H1 (cell line): ENCODE data around the gene VEPH1. TPM values are rescaled to one million over a fixed set of nuclear protein-coding genes. Genes with fewer than 3 reads are reported as not detected.

Experiments
- CTCF ChIA-PET: fragments of 300-600 bp; sonication (Branson Sonifier 250); formaldehyde crosslinking; loops from one replicate; lab custom pipeline; 2021; ENCODE audit not compliant: partially characterized antibody; lab: Charles Lee
- POLR2A ChIA-PET: fragments of 300-600 bp; sonication (Branson Sonifier 250); formaldehyde crosslinking; loops from one replicate; lab custom pipeline; 2021; ENCODE audit warnings: inconsistent platforms; ENCODE audit not compliant: partially characterized antibody; lab: Charles Lee
- DNase-seq, 2 experiments: peaks; one replicate each; pipeline versions ENCODE4 v3.0.0 to v3.0.0-alpha.2; 2010 to 2022; ENCODE audit warnings: low spot score in 2 of 2, low read depth in 1 of 2, mixed read lengths in 1 of 2
- FAIRE-seq: peaks from 2 replicates; lab custom pipeline; 2011; peaks lifted over from hg19 to GRCh38; lab: Jason Lieb, UNC
- H2AFZ ChIP-seq: 2 replicates; pipeline ENCODE4 v1.8.1; 2012; ENCODE audit warnings: low read length, inconsistent platforms
- H2AK5ac ChIP-seq: 2 replicates; pipeline ENCODE4 v1.6.1; 2013; ENCODE audit warnings: low read depth, low read length
- H2BK120ac ChIP-seq: replicated peaks from 2 replicates; pipeline ENCODE3; 2013; ENCODE audit warnings: low read depth, low read length, inconsistent platforms
- H2BK12ac ChIP-seq: 2 replicates; pipeline ENCODE4 v1.6.1; 2013; ENCODE audit warnings: low read depth, low read length
- H2BK15ac ChIP-seq: 2 replicates; pipeline ENCODE4 v1.6.1; 2013; ENCODE audit warnings: low read length
- H2BK20ac ChIP-seq: 2 replicates; pipeline ENCODE4 v1.6.1; 2013; ENCODE audit warnings: low read length
- H2BK5ac ChIP-seq: 2 replicates; pipeline ENCODE4 v1.6.1; 2013; ENCODE audit warnings: low read depth, low read length
- H3K14ac ChIP-seq: 2 replicates; pipeline ENCODE4 v1.6.1; 2013; ENCODE audit warnings: inconsistent platforms; ENCODE audit not compliant: insufficient read length
- H3K18ac ChIP-seq: 2 replicates; pipeline ENCODE4 v1.6.1; 2013; ENCODE audit warnings: low read length; ENCODE audit errors: extremely low read depth
- H3K23ac ChIP-seq: 2 replicates; pipeline ENCODE4 v1.6.1; 2013; ENCODE audit warnings: inconsistent platforms; ENCODE audit not compliant: insufficient read length
- H3K23me2 ChIP-seq: 2 replicates; pipeline ENCODE4 v1.6.1; 2013; ENCODE audit warnings: low read depth, low read length
- H3K27ac ChIP-seq: 2 replicates; pipeline ENCODE4 v1.6.1; 2011; ENCODE audit warnings: low read depth, low read length, inconsistent platforms
- H3K27me3 ChIP-seq, 4 experiments: replicated peaks in 1 of 4; 1 replicate in 1 of 4; 2 replicates in 3 of 4; pipeline versions ENCODE4 v1.6.1 to v1.8.1; 2011 to 2013; ENCODE audit warnings: low read length in 3 of 4, mild to moderate bottlenecking in 3 of 4, inconsistent platforms in 2 of 4, mixed read lengths in 2 of 4, moderate library complexity in 1 of 4; ENCODE audit not compliant: control insufficient read depth in 3 of 4, insufficient read depth in 3 of 4; ENCODE audit errors: extremely low read depth in 1 of 4
- H3K36me3 ChIP-seq, 4 experiments: 2 replicates each; pipeline versions ENCODE4 v1.6.1 to v1.8.1; 2011 to 2013; ENCODE audit warnings: mild to moderate bottlenecking in 4 of 4, low read length in 3 of 4, moderate library complexity in 2 of 4, control low read depth in 1 of 4, inconsistent platforms in 1 of 4; ENCODE audit not compliant: insufficient read depth in 4 of 4, control insufficient read depth in 2 of 4
- H3K4ac ChIP-seq: replicated peaks from 2 replicates; pipeline ENCODE3; 2013; ENCODE audit warnings: low read length, low read depth, mixed read lengths, inconsistent platforms; ENCODE audit not compliant: insufficient read length
- H3K4me1 ChIP-seq, 4 experiments: replicated peaks in 1 of 4; 1 replicate in 1 of 4; 2 replicates in 3 of 4; pipeline versions ENCODE4 v1.6.1 to v1.8.1; 2011 to 2013; ENCODE audit warnings: low read length in 3 of 4, inconsistent platforms in 2 of 4, mixed read lengths in 1 of 4; ENCODE audit not compliant: insufficient read depth in 4 of 4, control insufficient read depth in 3 of 4
- H3K4me2 ChIP-seq, 2 experiments: 2 replicates each; pipeline versions ENCODE4 v1.6.1 to v1.8.1; 2011 to 2013; ENCODE audit warnings: low read depth in 2 of 2, low read length in 2 of 2, control low read depth in 1 of 2, inconsistent platforms in 1 of 2, mild to moderate bottlenecking in 1 of 2; ENCODE audit not compliant: insufficient read depth in 1 of 2
- H3K4me3 ChIP-seq, 4 experiments: fragments of 200-600, 300-600 bp in 1 of 4; sonication (generic), shearing (Covaris generic), sonication (Bioruptor Twin) in 1 of 4; 2 replicates each; pipeline versions ENCODE4 v1.5.1 to v1.8.1; 2011 to 2016; ENCODE audit warnings: low read length in 4 of 4, low read depth in 3 of 4, control low read depth in 2 of 4, inconsistent platforms in 2 of 4, mild to moderate bottlenecking in 2 of 4, mixed read lengths in 1 of 4, moderate library complexity in 1 of 4; ENCODE audit not compliant: insufficient read depth in 2 of 4; ENCODE audit errors: extremely low read depth in 1 of 4
- H3K56ac ChIP-seq: replicated peaks from 2 replicates; pipeline ENCODE3; 2013; ENCODE audit warnings: low read depth, mild to moderate bottlenecking, mixed read lengths, low read length, inconsistent platforms; ENCODE audit not compliant: insufficient read length
- H3K79me1 ChIP-seq: 2 replicates; pipeline ENCODE4 v1.6.1; 2013; ENCODE audit warnings: low read depth, low read length, control low read depth
- H3K79me2 ChIP-seq, 2 experiments: 2 replicates each; pipeline versions ENCODE4 v1.6.1 to v1.8.1; 2012 to 2013; ENCODE audit warnings: low read length in 2 of 2, mild to moderate bottlenecking in 2 of 2, inconsistent platforms in 1 of 2; ENCODE audit not compliant: insufficient read depth in 2 of 2, control insufficient read depth in 1 of 2
- H3K9ac ChIP-seq, 4 experiments: replicated peaks in 1 of 4; 1 replicate in 1 of 4; 2 replicates in 3 of 4; pipeline versions ENCODE4 v1.6.1 to v1.8.1; 2011 to 2013; ENCODE audit warnings: low read depth in 3 of 4, low read length in 3 of 4, control low read depth in 2 of 4, mild to moderate bottlenecking in 2 of 4, moderate library complexity in 2 of 4, inconsistent platforms in 1 of 4; ENCODE audit errors: extremely low read depth in 1 of 4
- H3K9me3 ChIP-seq, 2 experiments: 2 replicates each; pipeline versions ENCODE4 v1.6.1 to v1.8.1; 2012 to 2013; ENCODE audit warnings: mild to moderate bottlenecking in 2 of 2, moderate library complexity in 2 of 2, control low read depth in 1 of 2, inconsistent platforms in 1 of 2, low read depth in 1 of 2, low read length in 1 of 2, mixed read lengths in 1 of 2; ENCODE audit not compliant: insufficient read depth in 2 of 2
- H4K20me1 ChIP-seq, 2 experiments: replicated peaks in 1 of 2; 2 replicates each; pipeline versions ENCODE3 to v1.8.1; 2011 to 2013; ENCODE audit warnings: inconsistent platforms in 2 of 2, low read length in 2 of 2, mild to moderate bottlenecking in 1 of 2; ENCODE audit not compliant: insufficient read depth in 2 of 2, control insufficient read depth in 1 of 2
- H4K5ac ChIP-seq: 2 replicates; pipeline ENCODE4 v1.6.1; 2013; ENCODE audit warnings: low read length, low read depth, mixed read lengths, inconsistent platforms; ENCODE audit not compliant: insufficient read length
- H4K8ac ChIP-seq: 2 replicates; pipeline ENCODE4 v1.8.0; 2013; ENCODE audit warnings: mild to moderate bottlenecking, moderate library complexity, low read length, inconsistent platforms; ENCODE audit not compliant: insufficient read depth; ENCODE audit errors: extremely low read depth
- H4K91ac ChIP-seq: replicated peaks from 2 replicates; pipeline ENCODE3; 2013; ENCODE audit warnings: low read length, mixed read lengths, inconsistent platforms; ENCODE audit not compliant: insufficient read length
- BACH1 ChIP-seq: IDR thresholded peaks from 2 replicates; pipeline ENCODE4 v1.6.1; 2012; ENCODE audit warnings: low read length, improper control_type of control experiment
- EP300 ChIP-seq, 2 experiments: IDR thresholded peaks; 1 replicate in 1 of 2; 2 replicates in 1 of 2; pipeline ENCODE4 v1.6.1; 2011 to 2012; ENCODE audit warnings: low read depth in 2 of 2, low read length in 2 of 2, mild to moderate bottlenecking in 2 of 2, borderline replicate concordance in 1 of 2, inconsistent platforms in 1 of 2, moderate library complexity in 1 of 2
- KDM1A ChIP-seq: fragments of 200-600, 300-600 bp; sonication (generic); IDR thresholded peaks from 2 replicates; pipeline ENCODE4 v1.7.1; 2016; ENCODE audit warnings: mild to moderate bottlenecking, low read length, borderline replicate concordance
- RAD21 ChIP-seq, 2 experiments: IDR thresholded peaks in 1 of 2; conservative IDR thresholded peaks in 1 of 2; 2 replicates each; pipeline ENCODE4 v1.6.1; 2011; ENCODE audit warnings: low read depth in 2 of 2, low read length in 2 of 2, improper control_type of control experiment in 1 of 2, inconsistent platforms in 1 of 2, mild to moderate bottlenecking in 1 of 2, moderate library complexity in 1 of 2
- SAP30 ChIP-seq: fragments of 300-600 bp; sonication (generic); IDR thresholded peaks from 2 replicates; pipeline ENCODE4 v1.7.1; 2012; ENCODE audit warnings: low read length, moderate library complexity, mild to moderate bottlenecking, inconsistent platforms; ENCODE audit not compliant: insufficient read depth, insufficient replicate concordance
- SP1 ChIP-seq: IDR thresholded peaks from 2 replicates; pipeline ENCODE4 v1.6.1; 2011; ENCODE audit warnings: low read depth, low read length
- TAF7 ChIP-seq: optimal IDR thresholded peaks from 2 replicates; pipeline ENCODE3; 2011; ENCODE audit warnings: low read depth, mild to moderate bottlenecking, inconsistent platforms, low read length, moderate library complexity, borderline replicate concordance
- WGBS, 2 experiments: shearing (Covaris generic) in 1 of 2; methylation state at CpG; one replicate each; pipeline versions ENCODE4 v1.1.6 to v1.1.7; 2013 to 2015; ENCODE audit warnings: low lambda C conversion rate in 2 of 2, mixed read lengths in 2 of 2, inconsistent platforms in 1 of 2, low coverage in 1 of 2, missing lambda C conversion rate in 1 of 2; ENCODE audit not compliant: insufficient replicate concordance in 2 of 2, insufficient coverage in 1 of 2, insufficient read length in 1 of 2; ENCODE audit errors: extremely low coverage in 1 of 2, missing lambda C conversion rate in 1 of 2; 5-methylcytosine and 5-hydroxymethylcytosine counted together
- polyA plus RNA-seq, 7 experiments: library from polyadenylated mRNA; depleted of rRNA in 3 of 7; stranded (reverse) in 5 of 7; unstranded in 2 of 7; fragments of >200 nt in 5 of 7; fragments of 200-250 nt in 2 of 7; gene quantifications; 1 replicate in 5 of 7; 2 replicates in 1 of 7; 4 replicates in 1 of 7; pipeline versions ENCODE4 v1.2.1 to v1.2.3, GENCODE V29; 2011 to 2013; ENCODE audit warnings: missing spikeins in 2 of 7, mixed read lengths in 2 of 7
- total RNA-seq: library from RNA; stranded (reverse); fragmentation: NEBNext Ultra II Directional; extraction: Animal tissue kit (Norgen Biotek cat#: 25700); gene quantifications from 2 replicates; pipeline ENCODE4 v1.2.1, GENCODE V29; 2021
- TF ChIP-seq, protein P1 (sequence below): IDR thresholded peaks from 2 replicates; pipeline ENCODE4 v1.6.1; 2012; ENCODE audit warnings: inconsistent platforms

VEPH1 gene
- total and polyA plus RNA-seq, 2 of the 8 experiments (the other 6 are each of a cell fraction or from before 2014, with no cell fraction given): 12.0 to 18.3 TPM

DNA sequence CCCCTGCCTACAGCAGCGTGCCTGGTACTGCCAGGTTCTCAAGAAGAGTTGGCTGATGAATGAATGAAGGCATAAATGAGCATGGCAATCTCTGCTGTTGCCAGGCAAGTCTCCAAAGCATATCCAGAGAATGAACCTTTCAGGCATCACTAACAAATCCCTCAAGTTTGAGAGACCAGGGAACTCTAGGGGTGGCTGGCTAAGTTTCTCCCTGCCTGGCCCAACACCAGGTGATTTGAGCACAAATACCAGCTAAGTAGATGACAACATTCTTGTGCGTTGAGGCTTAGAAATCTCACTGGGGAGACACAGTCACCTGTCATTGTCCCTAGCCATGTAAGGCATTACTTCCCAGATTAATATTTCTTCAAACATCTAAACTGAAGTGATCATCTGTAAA is 147.9 kb downstream of the VEPH1 start:
- Histone ChIP-seq H3K4ac (no peak overlapping the region), H4K91ac (no peak overlapping the region), H3K4me1 (peaks cover 0 to 4% (median 0%) of the 10 kb centered on the region in 4 experiments; a peak in 1 of 7 replicates), H2BK15ac (no peak overlapping the region), H4K5ac (no peak overlapping the region), H2BK120ac (no peak overlapping the region), H3K27ac (no peak overlapping the region), H2AK5ac (no peak overlapping the region), H3K9ac (no peak overlapping the region), H2AFZ (no peak overlapping the region), H3K18ac (no peak overlapping the region), H3K9me3 (no peaks in the 10 kb centered on the region), H3K27me3 (no peaks in the 10 kb centered on the region), H2BK12ac (no peak overlapping the region), H3K79me2 (no peaks in the 10 kb centered on the region), H4K8ac (no peak overlapping the region), H3K79me1 (no peaks in the 10 kb centered on the region), H3K36me3 (no peaks in the 10 kb centered on the region), H3K23ac (no peak overlapping the region), H3K4me3 (no peak overlapping the region), H2BK20ac (no peak overlapping the region), H3K14ac (no peak overlapping the region), H3K23me2 (no peaks in the 10 kb centered on the region), H3K56ac (no peak overlapping the region), H2BK5ac (no peak overlapping the region), H3K4me2 (no peak overlapping the region), H4K20me1 (no peaks in the 10 kb centered on the region)
- POLR2A ChIA-PET: no interaction called here
- CTCF ChIA-PET: interaction anchor here (0.9 to 4.9 kb wide), 11 partner anchors 8 to 177 kb away, joined by 3 to 44 read pairs (median 4); partner anchors contain the start of gene PTX3
- FAIRE-seq (no peak), DNase-seq (no peak)
- TF ChIP-seq BACH1: no peak
- TF ChIP-seq, protein P1, sequence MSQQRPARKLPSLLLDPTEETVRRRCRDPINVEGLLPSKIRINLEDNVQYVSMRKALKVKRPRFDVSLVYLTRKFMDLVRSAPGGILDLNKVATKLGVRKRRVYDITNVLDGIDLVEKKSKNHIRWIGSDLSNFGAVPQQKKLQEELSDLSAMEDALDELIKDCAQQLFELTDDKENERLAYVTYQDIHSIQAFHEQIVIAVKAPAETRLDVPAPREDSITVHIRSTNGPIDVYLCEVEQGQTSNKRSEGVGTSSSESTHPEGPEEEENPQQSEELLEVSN: no peak
- TF ChIP-seq RAD21 (IDR thresholded peaks at IDR 0.05 in 1 of 2, conservative IDR thresholded peaks at IDR 0.05 in 1 of 2; ENCODE audit: low read depth in 2 of 2, low read length in 2 of 2): no peak
- TF ChIP-seq SAP30: no peak
- no peak for TF ChIP-seq SP1
- no peak for TF ChIP-seq KDM1A
- no peak for TF ChIP-seq EP300 (IDR thresholded peaks at IDR 0.05; ENCODE audit: borderline replicate concordance in 1 of 2, low read depth in 2 of 2, low read length in 2 of 2)
- TF ChIP-seq TAF7: no peak
- 90% methylated on average over 2 of the region's 2 CpGs; no CpG with 5 or more reads in 1 of the 2 experiments for WGBS, 2 experiments
